GM12891 (cell line): ENCODE results near the gene PLCG2.
"Not testable (repeated sequence)": the region's sequence is repeated elsewhere in the genome, so short reads cannot be mapped to it uniquely, and the experiment has no call there.

ENCODE experiments used
- DNase-seq: peaks from one replicate; pipeline ENCODE4 v3.0.0; 2011; ENCODE audit warnings: low spot score; ENCODE audit not compliant: insufficient read length
- FAIRE-seq: peaks from 2 replicates; lab custom pipeline; 2011; peaks lifted over from hg19 to GRCh38; lab: Jason Lieb, UNC
- PAX5 ChIP-seq: IDR thresholded peaks from 2 replicates; pipeline ENCODE4 v1.6.1; 2011; ENCODE audit warnings: low read length, moderate library complexity, mild to moderate bottlenecking; ENCODE audit not compliant: insufficient read depth, severe bottlenecking
- POLR2A ChIP-seq: IDR thresholded peaks from 2 replicates; pipeline ENCODE4 v1.6.1; 2011; ENCODE audit warnings: low read depth, low read length, control low read depth
- POLR2AphosphoS5 ChIP-seq: IDR thresholded peaks from 2 replicates; pipeline ENCODE4 v1.6.1; 2011; ENCODE audit warnings: low read depth, low read length, control low read depth
- POU2F2 ChIP-seq: IDR thresholded peaks from 2 replicates; pipeline ENCODE4 v1.6.1; 2011; ENCODE audit warnings: low read depth, mild to moderate bottlenecking, control low read depth, low read length, moderate library complexity
- SPI1 ChIP-seq: IDR thresholded peaks from 2 replicates; pipeline ENCODE4 v1.6.1; 2011; ENCODE audit warnings: low read depth, low read length, control low read depth
- TAF1 ChIP-seq: IDR thresholded peaks from 2 replicates; pipeline ENCODE4 v1.6.1; 2011; ENCODE audit warnings: low read depth, low read length, control low read depth

The PLCG2 gene

DNA sequence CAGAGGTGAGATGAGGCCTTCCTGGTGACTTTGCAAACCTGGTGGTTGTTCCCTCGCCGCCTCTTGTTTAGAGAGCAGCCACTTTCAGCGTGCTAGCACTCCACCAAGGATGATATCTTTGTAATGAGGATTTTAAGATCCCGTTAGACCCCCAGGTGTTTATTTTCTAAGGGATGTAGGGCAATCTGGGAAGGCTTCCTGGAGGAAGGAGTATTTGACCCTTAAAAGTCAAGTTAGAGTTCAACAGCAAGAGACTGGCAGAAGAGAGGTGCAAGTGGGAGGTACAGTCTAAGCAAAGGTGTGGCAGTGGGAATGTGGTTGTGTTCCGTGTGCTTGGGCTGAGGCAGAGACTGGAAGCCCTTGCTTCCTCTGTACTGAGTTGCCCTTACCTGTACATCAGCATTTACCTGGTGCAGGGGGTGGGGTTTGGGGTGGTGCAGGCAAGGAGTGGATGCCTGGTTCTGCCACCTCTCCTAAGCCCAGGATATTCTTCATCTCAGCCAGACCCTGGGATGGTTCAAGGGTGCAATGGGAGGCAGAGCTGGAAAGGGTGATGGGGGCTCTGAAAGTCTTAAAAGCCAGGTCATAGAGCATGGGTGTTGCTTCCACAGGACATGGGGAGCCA lies 148.6 kb downstream of the PLCG2 start:
- DNase-seq (no peak), FAIRE-seq (no peak)
- TF ChIP-seq TAF1 = no peak

DNA sequence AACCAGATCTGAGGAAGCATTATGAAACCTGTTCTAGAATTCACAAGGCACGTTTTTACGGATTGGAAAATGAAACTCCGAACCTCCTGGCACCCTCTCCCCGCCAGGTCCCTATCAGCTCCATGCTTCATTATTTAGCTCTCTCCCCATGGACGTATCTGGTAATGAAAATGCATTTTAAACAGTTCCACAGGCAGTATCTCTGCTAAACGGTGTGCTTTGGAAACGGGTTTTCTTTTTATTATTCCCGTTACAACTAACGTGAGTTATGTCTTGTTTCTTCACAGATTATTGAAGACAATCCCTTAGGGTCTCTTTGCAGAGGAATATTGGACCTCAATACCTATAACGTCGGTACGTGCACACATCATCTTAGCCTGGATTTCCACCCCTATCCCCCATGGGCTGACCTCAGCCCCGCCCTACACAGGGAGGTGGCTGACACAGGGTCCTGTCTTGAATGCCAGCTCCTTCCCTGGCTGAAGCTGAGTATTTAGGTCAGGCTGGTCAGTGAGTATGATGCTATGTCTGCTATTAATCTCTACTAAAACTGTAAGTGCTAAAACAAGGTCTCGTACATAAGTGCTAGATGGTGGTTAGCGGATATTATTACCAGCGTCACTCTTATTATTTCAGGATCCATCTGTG lies 149.3 kb downstream of the PLCG2 start:
- DNase-seq = no peak
- TF ChIP-seq PAX5 (no peak), TAF1 (no peak), POLR2A (no peak), POU2F2 (no peak), SPI1 (no peak), POLR2AphosphoS5 (no peak)
- FAIRE-seq = peak; percentile 66

DNA sequence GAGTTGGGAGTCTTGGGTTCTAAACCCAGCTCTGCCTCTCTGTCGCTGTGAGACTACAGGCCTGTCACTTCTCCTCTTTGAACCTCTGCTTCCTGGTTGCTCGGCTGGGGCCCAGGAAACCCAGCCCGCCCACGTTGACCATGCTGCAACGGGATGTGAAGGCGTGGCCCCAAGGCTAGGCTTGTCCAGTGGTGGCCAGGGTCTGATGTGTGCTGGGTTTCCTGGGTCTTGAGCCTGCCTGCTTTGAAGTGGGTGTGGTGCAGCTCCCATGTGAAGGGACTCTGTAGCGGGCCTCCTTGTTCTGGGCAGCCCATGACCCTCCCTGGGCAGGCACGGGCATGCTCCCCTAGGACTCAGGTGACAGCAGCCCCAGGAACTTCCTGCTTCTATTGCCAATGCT lies 149.9 kb downstream of the PLCG2 start:
- DNase-seq = no peak
- FAIRE-seq = no peak
- TF ChIP-seq PAX5 (no peak), POU2F2 (no peak), SPI1 (no peak), TAF1 (no peak), POLR2AphosphoS5 (no peak; the same call in 1 of the 2 replicates), POLR2A (no peak)

DNA sequence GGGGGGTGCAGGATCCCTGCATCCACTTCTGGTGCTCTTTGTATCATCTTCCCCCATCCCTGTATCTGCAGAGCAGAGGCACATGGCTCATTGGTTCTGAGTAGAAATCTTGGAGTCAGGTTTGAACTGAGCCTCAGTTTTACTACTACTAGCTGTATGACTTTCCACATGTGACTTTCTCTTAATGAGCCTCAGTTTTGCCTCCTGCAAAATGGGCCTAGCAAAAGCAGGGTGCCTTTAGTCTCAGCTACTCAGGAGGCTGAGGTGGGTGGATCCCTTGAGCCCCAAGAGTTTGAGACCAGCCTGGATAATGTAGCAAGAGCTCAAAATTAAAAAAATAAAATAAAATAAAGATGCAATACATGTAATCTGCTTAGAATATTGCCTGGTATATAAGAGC lies 150.8 kb downstream of the PLCG2 start:
- FAIRE-seq (no peak), DNase-seq (no peak)
- no peak for TF ChIP-seq SPI1
- TF ChIP-seq TAF1 = no peak
- no peak for TF ChIP-seq POLR2A
- no peak for TF ChIP-seq POU2F2
- TF ChIP-seq PAX5 = no peak
- no peak for TF ChIP-seq POLR2AphosphoS5

DNA sequence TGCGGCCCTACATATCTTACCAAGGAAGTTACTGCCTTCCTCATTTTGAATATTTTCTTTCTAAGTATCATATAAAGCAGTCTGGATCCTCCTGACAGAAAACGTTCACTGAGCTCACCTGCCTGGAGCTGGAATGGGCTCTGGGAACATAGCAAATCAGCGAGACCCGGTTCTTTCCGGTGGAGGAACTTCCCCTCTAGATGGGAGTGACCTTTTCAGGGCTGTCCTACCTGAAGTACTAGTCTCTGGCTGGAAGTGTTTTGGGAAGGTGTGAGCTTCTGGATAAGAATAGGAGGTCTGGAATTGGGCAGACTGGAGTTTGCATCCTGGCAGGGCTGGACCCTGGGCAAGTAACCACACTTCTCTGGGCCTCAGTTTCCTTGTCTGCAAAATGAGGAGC lies 152.8 kb downstream of the PLCG2 start:
- DNase-seq = no peak
- no peak for FAIRE-seq
- TF ChIP-seq POLR2A = no peak

DNA sequence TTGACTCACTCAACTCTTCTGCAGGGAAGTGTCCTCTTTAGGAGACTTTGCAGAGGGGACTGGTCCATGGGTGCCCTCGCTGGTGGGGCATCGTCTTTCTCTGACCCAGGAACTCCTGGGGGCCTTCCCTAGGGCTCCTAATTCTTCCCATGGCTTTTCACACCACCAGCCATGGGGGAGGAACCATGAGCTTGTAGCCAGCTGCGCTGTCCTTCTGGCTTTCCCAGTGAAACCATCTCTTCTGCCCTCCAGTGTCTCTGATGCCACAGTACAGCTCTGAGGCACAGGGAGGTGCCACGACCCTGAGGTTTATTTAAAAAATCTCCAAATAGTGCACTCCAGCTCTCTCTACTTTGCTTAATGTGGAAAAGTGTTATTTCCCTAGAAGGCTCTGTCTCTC lies 153.6 kb downstream of the PLCG2 start:
- no peak for TF ChIP-seq POLR2A
- no peak for TF ChIP-seq PAX5
- no peak for TF ChIP-seq TAF1
- TF ChIP-seq SPI1 = no peak
- TF ChIP-seq POLR2AphosphoS5 = no peak
- no peak for TF ChIP-seq POU2F2

DNA sequence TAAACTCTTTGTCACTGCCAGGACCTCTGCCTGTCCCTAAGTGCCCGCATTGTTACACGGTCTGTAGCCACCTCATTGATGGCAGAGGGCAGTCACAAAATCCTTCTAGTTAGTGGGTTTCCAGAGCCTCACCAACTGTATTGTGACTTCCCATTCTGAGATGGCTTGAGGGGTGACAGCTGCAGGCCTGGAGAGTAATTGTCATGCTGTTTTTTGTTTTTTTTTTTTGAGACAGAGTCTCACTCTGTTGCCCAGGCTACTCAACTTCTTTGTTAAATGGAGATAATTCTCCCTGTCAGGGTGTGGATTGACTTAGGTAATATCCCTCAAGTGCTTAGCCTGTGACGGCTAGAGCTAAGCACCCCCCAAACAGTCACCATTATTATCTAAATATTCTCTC lies 154.3 kb downstream of the PLCG2 start:
- DNase-seq = no peak
- no peak for FAIRE-seq
- no peak for TF ChIP-seq POLR2AphosphoS5
- TF ChIP-seq PAX5 = no peak
- TF ChIP-seq POU2F2 = no peak
- TF ChIP-seq TAF1 = no peak
- TF ChIP-seq POLR2A = no peak
- TF ChIP-seq SPI1 = no peak

More for the DNA sequence above, 153.6 kb downstream of the PLCG2 start:
- DNase-seq = no peak
- FAIRE-seq = no peak

DNA sequence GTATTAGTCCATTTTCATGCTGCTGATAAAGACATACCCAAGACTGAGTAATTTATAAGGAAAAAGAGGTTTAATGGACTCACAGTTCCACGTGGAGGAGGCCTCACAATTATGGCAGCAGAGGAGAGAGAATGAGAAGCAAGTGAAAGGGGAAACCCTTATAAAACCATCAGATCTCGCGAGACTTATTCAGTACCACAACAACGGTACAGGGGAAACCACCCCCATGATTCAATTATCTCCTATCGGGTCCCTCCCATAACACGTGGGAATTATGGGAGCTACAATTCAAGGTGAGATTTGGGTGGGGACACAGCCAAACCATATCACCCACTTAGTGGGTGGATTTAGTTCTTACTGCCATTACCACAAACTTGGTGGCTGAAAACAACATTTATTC lies 155.6 kb downstream of the PLCG2 start:
- not testable (repeated sequence) for FAIRE-seq, DNase-seq

DNA sequence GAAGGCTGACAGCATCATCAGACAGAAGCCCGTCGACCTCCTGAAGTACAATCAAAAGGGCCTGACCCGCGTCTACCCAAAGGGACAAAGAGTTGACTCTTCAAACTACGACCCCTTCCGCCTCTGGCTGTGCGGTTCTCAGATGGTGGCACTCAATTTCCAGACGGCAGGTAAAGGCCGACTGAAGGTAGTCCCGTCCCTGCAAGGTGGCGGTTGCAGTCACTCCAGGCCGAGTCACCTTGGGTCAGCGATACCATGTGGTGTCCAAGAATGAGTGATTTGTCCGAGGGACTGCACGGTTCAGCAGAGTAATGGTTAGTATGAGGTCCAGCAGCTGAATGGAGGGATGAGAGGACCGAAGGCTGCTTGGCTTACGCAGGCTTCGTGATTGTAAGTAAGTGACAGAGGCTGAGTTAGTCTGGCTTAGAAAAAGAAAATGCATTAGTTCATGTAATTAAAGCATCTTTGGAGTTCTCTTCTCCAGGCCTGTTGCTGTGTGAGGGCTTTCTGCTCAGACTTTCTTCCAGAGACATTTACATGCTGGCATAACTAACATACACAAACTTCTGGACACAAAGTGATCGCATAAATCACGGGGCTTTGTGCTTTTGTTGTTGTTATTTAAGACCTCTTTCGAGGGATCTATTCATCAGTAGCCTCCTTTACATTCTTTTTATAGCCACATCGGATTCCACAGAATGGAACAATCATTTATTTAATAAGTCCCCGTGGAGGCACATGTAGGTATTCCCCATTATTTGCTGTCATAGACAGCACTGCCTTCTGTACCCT lies 157.3 kb downstream of the PLCG2 start:
- no peak for DNase-seq
- FAIRE-seq = no peak
- TF ChIP-seq POLR2AphosphoS5 (peak; percentile 50), PAX5 (no peak)

More for the DNA sequence above, 155.6 kb downstream of the PLCG2 start:
- TF ChIP-seq POLR2A = 0 out of 2 replicates have a peak, but pooled peaks have one; percentile 10

DNA sequence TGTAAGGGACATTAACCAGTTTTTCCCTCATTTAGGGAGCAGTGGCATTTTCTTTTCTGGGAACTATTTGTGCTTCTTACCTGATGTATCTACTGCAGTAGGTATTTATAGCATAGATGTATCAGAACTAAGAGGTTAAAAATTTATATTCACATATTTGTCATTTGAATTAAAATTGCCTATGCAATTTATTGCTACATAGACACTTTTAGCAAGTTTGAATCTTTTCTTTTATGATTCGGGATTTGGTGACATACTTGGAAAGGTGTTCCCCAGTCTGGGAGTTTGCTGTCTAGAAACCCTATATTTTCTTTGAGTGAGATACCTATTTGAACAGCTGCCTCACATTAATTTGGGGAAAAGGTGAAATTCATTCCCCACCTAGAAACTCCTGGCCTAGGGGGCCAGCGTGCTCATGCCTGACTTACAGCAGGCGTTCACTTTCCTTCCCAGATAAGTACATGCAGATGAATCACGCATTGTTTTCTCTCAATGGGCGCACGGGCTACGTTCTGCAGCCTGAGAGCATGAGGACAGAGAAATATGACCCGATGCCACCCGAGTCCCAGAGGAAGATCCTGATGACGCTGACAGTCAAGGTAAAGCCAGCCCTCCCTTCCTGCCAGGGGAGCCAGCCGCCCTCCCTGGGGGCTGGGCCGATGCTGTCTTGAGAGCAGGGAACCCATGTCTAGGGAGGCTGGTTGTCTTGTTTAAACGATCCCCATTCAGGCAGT lies 158.4 kb downstream of the PLCG2 start:
- FAIRE-seq = no peak
- no peak for TF ChIP-seq SPI1
- TF ChIP-seq TAF1 = no peak
- no peak for TF ChIP-seq POLR2AphosphoS5
- no peak for TF ChIP-seq POU2F2
- no peak for TF ChIP-seq PAX5
- no peak for DNase-seq
